HG03354 (cell line): ENCODE results near the gene ZFP90.

ENCODE experiments used
- ATAC-seq: cut with Tn5 transposase; IDR thresholded peaks from one replicate; pipeline ENCODE4 v1.9.1; 2021; ENCODE audit warnings: mild to moderate bottlenecking; ENCODE audit not compliant: unreplicated experiment, poor library complexity, severe bottlenecking

ZFP90 gene

GRCh38 chr16:68574479-68574878 is 35.4 kb downstream of the ZFP90 start:
- ATAC-seq, result no peak

GRCh38 chr16:68575082-68575481 is 36.0 kb downstream of the ZFP90 start:
- ATAC-seq, result no peak

GRCh38 chr16:68577352-68577853 is 38.3 kb downstream of the ZFP90 start:
- ATAC-seq, result no peak

- ATAC-seq, result no peak
Measured at GRCh38 chr16:68590201-68590994, 51.3 kb downstream of the ZFP90 start.

GRCh38 chr16:68592466-68593337 is 53.6 kb downstream of the ZFP90 start:
- no peak for ATAC-seq

GRCh38 chr16:68596266-68596665 is 57.2 kb downstream of the ZFP90 start:
- no peak for ATAC-seq

- ATAC-seq, result no peak
Measured at GRCh38 chr16:68599586-68599985, 60.5 kb downstream of the ZFP90 start.

- no peak for ATAC-seq
Measured at GRCh38 chr16:68605746-68606145, 66.7 kb downstream of the ZFP90 start.

- ATAC-seq, result no peak
Measured at GRCh38 chr16:68607443-68607842, 68.4 kb downstream of the ZFP90 start.

- no peak for ATAC-seq
Measured at GRCh38 chr16:68608330-68608729, 69.2 kb downstream of the ZFP90 start.

- no peak for ATAC-seq
Measured at GRCh38 chr16:68612996-68613395, 73.9 kb downstream of the ZFP90 start.

- no peak for ATAC-seq
Measured at GRCh38 chr16:68617734-68618133, 78.6 kb downstream of the ZFP90 start.
